ENCODE measurements around the gene TBCB. TPM values are rescaled to one million over a fixed set of nuclear protein-coding genes. Genes with fewer than 3 reads are reported as not detected.
"Not testable (repeated sequence)": the region's sequence is repeated elsewhere in the genome, so short reads cannot be mapped to it uniquely, and the experiment has no call there.

Gene TBCB, protein sequence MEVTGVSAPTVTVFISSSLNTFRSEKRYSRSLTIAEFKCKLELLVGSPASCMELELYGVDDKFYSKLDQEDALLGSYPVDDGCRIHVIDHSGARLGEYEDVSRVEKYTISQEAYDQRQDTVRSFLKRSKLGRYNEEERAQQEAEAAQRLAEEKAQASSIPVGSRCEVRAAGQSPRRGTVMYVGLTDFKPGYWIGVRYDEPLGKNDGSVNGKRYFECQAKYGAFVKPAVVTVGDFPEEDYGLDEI
- polyA plus RNA-seq (2012; ENCODE audit: insufficient read depth, insufficient read length) = 234 TPM

DNA sequence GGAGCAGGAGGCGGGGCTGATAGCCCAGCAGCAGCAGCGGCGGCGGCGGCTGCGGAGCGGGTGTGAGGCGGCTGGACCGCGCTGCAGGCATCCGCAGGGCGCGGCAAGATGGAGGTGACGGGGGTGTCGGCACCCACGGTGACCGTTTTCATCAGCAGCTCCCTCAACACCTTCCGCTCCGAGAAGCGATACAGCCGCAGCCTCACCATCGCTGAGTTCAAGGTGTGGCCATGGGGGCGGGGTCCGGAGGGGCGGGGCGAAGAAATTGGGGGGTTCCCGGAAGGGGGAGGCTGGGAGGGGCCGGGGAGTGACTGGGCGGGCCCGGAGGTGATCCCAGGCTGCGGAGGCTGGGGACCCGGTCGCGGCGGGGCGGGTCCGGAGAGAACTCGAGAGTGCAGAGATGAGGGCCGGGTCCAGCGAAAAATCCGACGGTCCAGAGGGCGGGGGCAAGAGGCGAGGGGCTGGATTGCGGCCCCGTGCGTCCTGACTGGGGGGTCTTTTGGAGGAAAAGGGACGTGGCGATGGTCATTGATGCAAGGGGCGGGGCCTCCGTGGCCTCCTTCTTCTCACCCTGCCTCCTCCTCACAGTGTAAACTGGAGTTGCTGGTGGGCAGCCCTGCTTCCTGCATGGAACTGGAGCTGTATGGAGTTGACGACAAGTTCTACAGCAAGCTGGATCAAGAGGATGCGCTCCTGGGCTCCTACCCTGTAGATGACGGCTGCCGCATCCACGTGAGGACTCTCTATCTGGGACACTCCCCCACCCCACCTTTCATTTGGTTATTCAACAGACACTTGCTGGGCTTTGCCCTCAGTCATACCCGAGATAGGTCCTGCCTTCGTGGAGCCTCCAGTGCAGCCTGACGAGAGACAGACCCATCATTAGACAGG lies at the start of gene TBCB:
Gene TBCB (plus strand): TSS at position 16 of the 891 bp plus-strand sequence. CDS start 93 bp downstream, at position 109.
- no peak for DNase-seq (ENCODE audit: low read depth, low spot score)
- H3K4me3 ChIP-seq (ENCODE audit: low read length) = peak within 1 kb of the TSS; percentile 79

DNA sequence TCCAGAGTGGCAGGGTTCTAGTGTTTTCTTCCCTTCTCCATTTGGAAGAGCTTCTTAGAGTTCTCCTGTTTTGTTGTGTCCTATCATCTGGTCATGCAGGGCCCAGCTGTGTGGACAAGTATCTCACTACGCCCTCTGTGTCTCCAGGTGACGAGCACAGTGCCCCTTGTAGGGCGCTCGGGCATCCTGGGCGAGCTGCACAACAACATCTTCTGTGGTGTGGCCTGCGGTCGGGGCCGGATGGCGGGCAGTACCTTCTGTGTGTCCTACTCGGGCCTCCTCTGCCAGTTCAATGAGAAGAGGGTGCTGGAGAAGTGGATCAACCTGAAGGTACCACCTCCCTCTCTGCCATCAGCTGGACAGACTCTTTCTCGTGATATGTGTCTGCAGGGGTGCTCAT lies 47.6 kb upstream of the TBCB start:
- no peak overlapping the region for H3K4me3 ChIP-seq (ENCODE audit: low read length)
- no peak for DNase-seq (ENCODE audit: low read depth, low spot score)

GRCh38 chr19:36068810-36069499 lies 46.3 kb upstream of the TBCB start:
- not testable (repeated sequence) for DNase-seq (ENCODE audit: low read depth, low spot score); H3K4me3 ChIP-seq (ENCODE audit: low read length)

DNA sequence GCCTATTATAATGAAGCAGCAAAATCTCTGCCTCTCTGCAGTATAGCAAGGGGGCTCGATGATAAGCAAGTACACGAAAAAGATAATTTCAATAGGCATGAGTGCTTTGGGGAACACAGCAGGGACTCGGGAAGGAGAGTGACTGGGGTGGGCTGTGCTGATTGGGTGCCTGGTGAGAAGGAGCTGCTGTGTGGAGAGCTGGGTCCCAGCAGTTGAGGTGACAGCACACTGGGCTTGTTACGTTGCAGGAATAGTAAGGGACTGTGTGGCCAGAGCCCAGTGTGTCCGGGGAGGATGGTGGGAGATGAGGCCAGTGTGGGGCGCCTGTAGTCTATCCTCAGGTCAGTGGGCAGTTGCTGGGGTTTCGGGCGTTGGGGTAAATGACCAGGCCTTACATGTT lies 43.2 kb upstream of the TBCB start:
- H3K4me3 ChIP-seq (ENCODE audit: low read length) = no peak overlapping the region
- DNase-seq (ENCODE audit: low read depth, low spot score) = no peak

GRCh38 chr19:36073121-36073876 lies 42.0 kb upstream of the TBCB start:
- no peak for DNase-seq (ENCODE audit: low read depth, low spot score)
- H3K4me3 ChIP-seq (ENCODE audit: low read length) = no peak overlapping the region

- no peak for DNase-seq (ENCODE audit: low read depth, low spot score)
- no peak overlapping the region for H3K4me3 ChIP-seq (ENCODE audit: low read length)
Observed at GRCh38 chr19:36079389-36079945, 35.8 kb upstream of the TBCB start.

DNA sequence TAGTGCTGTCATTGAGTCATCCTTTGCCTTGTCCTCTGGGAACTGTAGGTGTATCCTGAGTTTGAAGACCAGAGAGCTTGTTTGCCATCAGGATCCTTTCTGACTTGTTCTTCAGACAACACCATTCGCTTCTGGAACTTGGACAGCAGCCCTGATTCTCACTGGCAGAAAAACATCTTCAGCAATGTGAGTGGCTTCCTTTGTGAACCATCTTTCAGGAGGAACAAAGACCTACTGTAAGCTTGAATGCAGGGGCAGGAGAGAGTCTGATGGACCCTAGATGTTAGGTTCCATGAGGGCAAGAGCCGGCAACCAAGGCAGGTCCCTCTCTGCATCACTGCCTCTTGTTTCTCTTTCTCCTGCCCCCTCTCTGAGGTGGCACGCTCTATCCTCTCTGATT lies 33.9 kb upstream of the TBCB start:
- DNase-seq (ENCODE audit: low read depth, low spot score) = no peak
- no peak overlapping the region for H3K4me3 ChIP-seq (ENCODE audit: low read length)

- no peak for DNase-seq (ENCODE audit: low read depth, low spot score)
- H3K4me3 ChIP-seq (ENCODE audit: low read length) = no peak overlapping the region
Observed at GRCh38 chr19:36081894-36082293, 33.4 kb upstream of the TBCB start.

- DNase-seq (ENCODE audit: low read depth, low spot score) = no peak
- no peak overlapping the region for H3K4me3 ChIP-seq (ENCODE audit: low read length)
Observed at GRCh38 chr19:36082916-36083315, 32.4 kb upstream of the TBCB start.

DNA sequence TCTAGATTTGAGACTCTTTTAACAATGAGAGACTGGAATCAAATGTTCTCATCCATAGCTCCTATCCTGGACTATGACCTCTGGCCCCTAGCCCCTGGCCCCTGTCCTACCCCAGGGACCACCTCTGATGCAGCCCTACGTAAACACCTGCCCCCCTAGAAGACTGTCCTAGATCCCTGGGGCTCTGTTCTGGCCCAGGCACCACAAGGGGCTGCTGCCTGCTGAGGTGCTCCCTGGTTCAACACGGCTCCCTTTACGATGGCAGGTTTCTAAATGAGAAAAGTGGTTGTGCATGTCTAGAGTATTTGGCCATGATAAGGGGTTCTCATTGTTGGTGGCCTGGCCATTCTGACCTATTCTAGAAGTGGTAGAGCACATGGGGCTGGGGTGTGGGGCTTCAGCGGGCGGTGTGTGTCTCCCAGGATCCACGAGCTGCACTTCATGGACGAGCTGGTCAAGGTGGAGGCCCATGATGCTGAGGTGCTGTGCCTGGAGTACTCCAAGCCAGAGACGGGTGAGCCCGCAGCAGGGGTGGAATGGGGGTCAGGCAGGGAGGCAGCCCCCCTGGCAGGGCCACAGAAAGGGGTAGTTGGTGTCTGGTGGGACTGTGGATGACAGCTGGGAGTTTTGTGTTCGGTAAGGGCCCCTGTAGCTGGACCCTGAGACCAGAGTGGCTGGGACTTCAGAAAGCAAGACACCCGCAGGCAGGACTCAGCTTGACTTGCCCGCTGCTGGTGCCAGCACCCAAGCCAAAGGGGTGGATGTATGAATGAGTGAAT lies 30.8 kb upstream of the TBCB start:
- no peak overlapping the region for H3K4me3 ChIP-seq (ENCODE audit: low read length)
- DNase-seq (ENCODE audit: low read depth, low spot score) = no peak

- H3K4me3 ChIP-seq (ENCODE audit: low read length) = no peak overlapping the region
- DNase-seq (ENCODE audit: low read depth, low spot score) = no peak
Observed at GRCh38 chr19:36086326-36086725, 28.9 kb upstream of the TBCB start.

GRCh38 chr19:36089847-36090246 lies 25.4 kb upstream of the TBCB start:
- no peak for DNase-seq (ENCODE audit: low read depth, low spot score)
- no peak overlapping the region for H3K4me3 ChIP-seq (ENCODE audit: low read length)

DNA sequence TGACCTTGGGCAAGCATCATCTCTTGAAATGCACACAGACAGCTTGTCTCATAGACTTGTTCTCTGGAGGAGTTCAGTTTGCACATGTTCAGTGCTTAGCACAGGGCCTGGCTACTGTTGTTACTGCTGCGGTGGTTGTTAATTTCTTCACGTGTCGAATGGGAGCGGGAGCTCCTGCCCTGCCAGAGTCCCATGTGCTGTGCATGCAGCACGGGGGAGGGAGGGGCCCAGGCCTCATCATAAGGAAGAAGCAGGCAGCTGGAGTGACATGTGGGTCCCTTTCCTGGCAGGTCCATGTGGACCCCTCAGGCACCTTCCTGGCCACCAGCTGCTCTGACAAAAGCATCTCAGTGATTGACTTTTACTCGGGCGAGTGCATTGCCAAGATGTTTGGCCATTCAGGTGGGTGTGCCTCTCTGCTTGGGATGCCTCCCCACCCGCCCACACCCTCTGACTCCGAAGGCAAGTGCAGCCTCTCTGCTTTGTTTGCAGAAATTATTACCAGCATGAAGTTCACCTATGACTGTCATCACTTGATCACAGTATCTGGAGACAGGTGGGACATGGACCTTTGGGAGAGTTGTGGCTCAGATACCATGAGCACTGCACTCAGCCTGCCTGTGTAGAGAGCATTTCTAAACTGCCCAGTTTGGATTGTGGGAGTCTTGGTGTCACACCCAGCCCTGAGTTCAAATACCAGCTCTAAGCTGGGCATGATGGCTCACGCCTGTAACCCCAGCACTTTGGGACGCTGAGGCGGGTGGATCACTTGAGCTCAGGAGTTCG lies 24.2 kb upstream of the TBCB start:
- DNase-seq (ENCODE audit: low read depth, low spot score) = no peak
- H3K4me3 ChIP-seq (ENCODE audit: low read length) = no peak overlapping the region

DNA sequence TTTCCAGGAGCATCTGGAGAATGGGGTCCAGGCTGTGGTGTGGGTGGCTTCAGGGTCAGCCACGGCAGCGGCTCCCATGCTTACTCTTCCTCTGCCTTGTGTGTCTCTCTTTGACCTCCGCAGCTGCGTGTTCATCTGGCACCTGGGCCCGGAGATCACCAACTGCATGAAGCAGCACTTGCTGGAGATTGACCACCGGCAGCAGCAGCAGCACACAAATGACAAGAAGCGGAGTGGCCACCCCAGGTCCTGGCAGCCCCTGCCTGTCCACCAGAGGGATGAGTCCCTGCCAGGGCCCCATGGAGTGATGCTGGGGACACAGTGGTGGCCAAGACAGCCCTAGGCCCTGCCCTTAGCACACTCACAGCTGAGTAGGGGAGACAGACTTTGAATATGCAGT lies 22.7 kb upstream of the TBCB start:
- H3K4me3 ChIP-seq (ENCODE audit: low read length) = no peak overlapping the region
- no peak for DNase-seq (ENCODE audit: low read depth, low spot score)

DNA sequence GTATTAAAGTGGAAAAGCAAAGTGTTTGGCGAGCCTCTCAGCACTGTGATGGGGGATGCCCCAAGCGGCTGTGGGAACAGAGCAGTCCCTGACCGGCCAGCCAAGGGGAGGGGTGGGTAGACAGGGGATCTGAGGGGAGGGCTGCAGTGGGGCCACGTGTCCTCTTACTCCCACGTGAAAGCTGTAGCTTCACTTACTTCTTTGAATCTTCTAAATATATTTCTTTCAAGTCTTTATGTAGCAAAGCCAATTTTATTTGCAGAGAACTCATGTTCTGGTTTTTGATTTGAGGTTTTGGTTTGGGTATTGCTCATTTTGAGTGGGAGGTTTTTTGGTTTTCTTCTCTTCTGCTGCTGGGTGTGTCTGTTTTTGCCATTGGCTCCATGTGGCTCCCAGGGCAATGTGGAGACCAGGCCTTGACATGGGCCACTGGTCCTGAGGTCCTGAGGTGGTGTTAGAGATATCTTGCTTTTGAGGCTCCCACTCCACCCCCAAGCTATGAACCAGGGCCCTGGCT lies 22.1 kb upstream of the TBCB start:
- no peak overlapping the region for H3K4me3 ChIP-seq (ENCODE audit: low read length)
- no peak for DNase-seq (ENCODE audit: low read depth, low spot score)

DNA sequence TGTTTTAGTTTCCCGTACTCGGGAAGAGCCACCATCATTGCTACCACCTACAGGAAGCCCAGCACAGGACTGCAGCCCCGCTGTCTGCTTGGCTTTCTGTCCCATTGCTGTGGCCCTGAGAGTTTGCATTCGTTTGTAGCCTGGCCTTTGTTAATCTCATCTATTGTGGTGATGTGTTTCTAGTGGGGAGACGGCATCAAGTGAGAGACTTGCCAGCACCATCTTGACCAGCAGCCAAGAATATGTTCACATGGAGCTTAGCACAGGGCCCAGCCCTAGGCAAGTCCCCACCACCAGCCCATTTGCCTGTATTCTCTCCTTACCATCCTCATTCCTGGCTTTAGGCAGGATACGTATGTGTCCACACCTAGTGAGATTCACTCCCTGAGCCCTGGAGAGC lies 21.6 kb upstream of the TBCB start:
- DNase-seq (ENCODE audit: low read depth, low spot score) = no peak
- H3K4me3 ChIP-seq (ENCODE audit: low read length) = no peak overlapping the region

DNA sequence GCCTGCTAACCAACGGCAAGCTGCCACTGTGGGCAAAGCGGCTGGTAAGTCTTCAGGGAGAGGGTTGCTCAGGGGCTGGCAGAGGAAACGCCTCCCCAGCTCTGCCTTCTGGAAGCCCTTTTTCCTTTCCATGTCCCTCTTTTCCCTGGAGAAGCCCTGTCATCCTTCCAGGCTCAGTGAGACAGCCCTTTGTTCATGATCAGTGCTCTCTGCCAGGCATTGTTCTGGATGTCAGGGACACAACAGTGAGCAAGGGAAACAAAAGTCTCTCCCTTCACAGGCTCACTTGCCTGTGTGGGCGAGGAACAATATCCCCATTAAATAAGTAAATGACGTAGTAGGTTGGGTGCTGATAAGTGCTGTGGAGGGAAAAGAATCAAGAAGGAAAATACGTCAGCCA lies 18.2 kb upstream of the TBCB start:
- no peak overlapping the region for H3K4me3 ChIP-seq (ENCODE audit: low read length)
- DNase-seq (ENCODE audit: low read depth, low spot score) = no peak
